ENCODE data around the gene DYNC2H1.

DYNC2H1 gene

DNA sequence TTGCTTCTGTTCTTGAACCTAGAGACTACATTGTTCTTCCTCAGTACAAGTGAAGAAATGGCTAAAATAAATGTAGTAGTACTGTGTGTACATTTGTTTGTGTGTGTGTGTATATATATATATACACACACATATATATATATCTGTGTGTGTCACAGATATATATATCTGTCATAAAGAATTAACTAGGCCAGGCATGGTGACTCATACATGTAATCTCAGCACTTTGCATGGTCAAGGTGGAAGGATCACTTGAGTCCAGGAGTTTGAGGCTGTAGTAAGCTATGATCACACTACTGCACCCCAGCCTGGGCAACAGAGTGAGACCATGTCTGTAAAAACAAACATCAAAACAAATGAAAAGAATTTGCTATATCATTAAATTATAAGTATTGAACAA is 164.8 kb downstream of the DYNC2H1 start:
- Histone ChIP-seq H2AFZ (no peak overlapping the region), H3K4me1 (no peaks in the 10 kb centered on the region), H3K9me3 (ENCODE audit: control insufficient read depth, low read length) (no peaks in the 10 kb centered on the region), H3K4me3 (ENCODE audit: low read depth, low read length) (no peak overlapping the region), H3K9ac (no peak overlapping the region), H3K27ac (no peak overlapping the region), H3K27me3 (ENCODE audit: control insufficient read depth, insufficient read depth, low read length) (no peaks in the 10 kb centered on the region), H3K79me2 (no peaks in the 10 kb centered on the region), H3K36me3 (ENCODE audit: control insufficient read depth, insufficient read depth, low read length) (no peaks in the 10 kb centered on the region), H3K4me2 (ENCODE audit: low read length) (no peak overlapping the region)
- TF ChIP-seq, protein P1, sequence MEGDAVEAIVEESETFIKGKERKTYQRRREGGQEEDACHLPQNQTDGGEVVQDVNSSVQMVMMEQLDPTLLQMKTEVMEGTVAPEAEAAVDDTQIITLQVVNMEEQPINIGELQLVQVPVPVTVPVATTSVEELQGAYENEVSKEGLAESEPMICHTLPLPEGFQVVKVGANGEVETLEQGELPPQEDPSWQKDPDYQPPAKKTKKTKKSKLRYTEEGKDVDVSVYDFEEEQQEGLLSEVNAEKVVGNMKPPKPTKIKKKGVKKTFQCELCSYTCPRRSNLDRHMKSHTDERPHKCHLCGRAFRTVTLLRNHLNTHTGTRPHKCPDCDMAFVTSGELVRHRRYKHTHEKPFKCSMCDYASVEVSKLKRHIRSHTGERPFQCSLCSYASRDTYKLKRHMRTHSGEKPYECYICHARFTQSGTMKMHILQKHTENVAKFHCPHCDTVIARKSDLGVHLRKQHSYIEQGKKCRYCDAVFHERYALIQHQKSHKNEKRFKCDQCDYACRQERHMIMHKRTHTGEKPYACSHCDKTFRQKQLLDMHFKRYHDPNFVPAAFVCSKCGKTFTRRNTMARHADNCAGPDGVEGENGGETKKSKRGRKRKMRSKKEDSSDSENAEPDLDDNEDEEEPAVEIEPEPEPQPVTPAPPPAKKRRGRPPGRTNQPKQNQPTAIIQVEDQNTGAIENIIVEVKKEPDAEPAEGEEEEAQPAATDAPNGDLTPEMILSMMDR (IDR thresholded peaks at IDR 0.05): no peak

DNA sequence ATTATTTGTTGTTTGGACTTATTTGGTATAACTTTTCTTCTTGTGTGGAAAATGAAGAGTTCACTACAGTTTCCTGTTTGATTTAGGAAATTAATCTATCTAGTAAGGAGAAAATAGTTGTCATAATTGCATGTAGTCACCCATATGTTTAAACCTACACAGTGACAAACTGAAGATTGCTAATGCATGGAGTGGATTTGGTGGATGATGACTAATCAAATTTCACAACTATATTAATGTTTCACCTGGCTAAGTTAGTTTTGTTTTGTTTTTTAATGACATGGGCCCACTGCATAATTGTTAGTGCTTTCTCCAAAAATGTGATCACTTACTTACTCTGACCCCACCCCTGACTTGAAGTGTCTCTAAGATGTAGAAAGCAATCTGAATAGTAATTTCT is 170.6 kb downstream of the DYNC2H1 start:
- Histone ChIP-seq H3K27me3 (ENCODE audit: control insufficient read depth, insufficient read depth, low read length) (no peaks in the 10 kb centered on the region), H3K79me2 (no peaks in the 10 kb centered on the region)

DNA sequence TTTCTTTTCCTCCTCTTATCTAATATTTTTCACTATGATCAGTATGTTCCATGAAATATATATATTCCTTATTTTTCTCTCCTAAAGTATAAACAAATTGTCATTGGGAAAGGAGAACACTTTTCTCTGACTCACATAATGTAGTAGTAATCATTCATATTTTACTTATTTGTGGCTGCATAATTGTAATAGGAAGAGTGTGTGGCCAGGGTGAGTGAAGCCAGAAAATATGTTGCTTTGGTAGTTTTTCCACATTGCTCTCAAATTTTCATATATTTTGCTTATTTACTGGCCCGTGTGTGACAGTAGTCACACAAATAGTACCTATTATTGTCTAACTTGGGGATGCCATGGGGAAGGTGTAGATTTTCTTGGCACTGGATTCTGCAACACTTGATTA is 172.1 kb downstream of the DYNC2H1 start:
- H3K79me2 ChIP-seq: no peaks in the 10 kb centered on the region
- H3K9me3 ChIP-seq (ENCODE audit: control insufficient read depth, low read length): no peaks in the 10 kb centered on the region
- no peak overlapping the region for H3K9ac ChIP-seq
- TF ChIP-seq, protein P1 (IDR thresholded peaks at IDR 0.05): no peak
- H2AFZ ChIP-seq: no peak overlapping the region
- no peak overlapping the region for H3K27ac ChIP-seq
- H3K4me2 ChIP-seq (ENCODE audit: low read length): no peak overlapping the region
- no peaks in the 10 kb centered on the region for H3K36me3 ChIP-seq (ENCODE audit: control insufficient read depth, insufficient read depth, low read length)
- H3K27me3 ChIP-seq (ENCODE audit: control insufficient read depth, insufficient read depth, low read length): no peaks in the 10 kb centered on the region
- no peak overlapping the region for H3K4me3 ChIP-seq (ENCODE audit: low read depth, low read length)
- no peaks in the 10 kb centered on the region for H3K4me1 ChIP-seq

More for the DNA sequence above, 170.6 kb downstream of the DYNC2H1 start:
- no peak overlapping the region for H3K27ac ChIP-seq
- TF ChIP-seq, protein P1 (IDR thresholded peaks at IDR 0.05): no peak
- no peaks in the 10 kb centered on the region for H3K4me1 ChIP-seq
- no peak overlapping the region for H3K4me2 ChIP-seq (ENCODE audit: low read length)
- H3K9ac ChIP-seq: no peak overlapping the region
- H3K4me3 ChIP-seq (ENCODE audit: low read depth, low read length): no peak overlapping the region
- no peaks in the 10 kb centered on the region for H3K9me3 ChIP-seq (ENCODE audit: control insufficient read depth, low read length)
- H3K36me3 ChIP-seq (ENCODE audit: control insufficient read depth, insufficient read depth, low read length): no peaks in the 10 kb centered on the region
- H2AFZ ChIP-seq: no peak overlapping the region

DNA sequence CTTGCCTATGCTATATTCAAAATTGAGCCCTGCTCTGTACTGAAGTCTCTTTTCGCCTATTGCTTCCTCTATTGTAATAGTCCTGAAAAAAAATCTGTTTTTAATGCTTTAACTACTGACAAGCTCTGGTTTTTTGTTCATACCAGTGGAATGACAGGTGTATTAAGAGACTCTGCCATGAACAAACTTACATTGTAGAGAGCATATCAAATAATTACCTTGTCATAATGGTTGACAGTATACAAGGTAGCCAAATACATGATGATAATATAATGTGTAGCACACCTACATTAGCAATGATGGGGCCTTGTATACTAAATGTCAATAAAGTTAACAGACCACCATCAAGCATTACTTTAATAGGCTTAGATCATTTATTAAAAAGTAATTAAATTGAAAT is 175.0 kb downstream of the DYNC2H1 start:
- H3K9me3 ChIP-seq (ENCODE audit: control insufficient read depth, low read length): no peaks in the 10 kb centered on the region
- no peak overlapping the region for H3K4me3 ChIP-seq (ENCODE audit: low read depth, low read length)
- H3K79me2 ChIP-seq: no peaks in the 10 kb centered on the region
- H3K9ac ChIP-seq: no peak overlapping the region
- H3K4me1 ChIP-seq: no peaks in the 10 kb centered on the region
- no peak overlapping the region for H3K27ac ChIP-seq
- no peak overlapping the region for H2AFZ ChIP-seq
- no peak overlapping the region for H3K4me2 ChIP-seq (ENCODE audit: low read length)
- no peaks in the 10 kb centered on the region for H3K36me3 ChIP-seq (ENCODE audit: control insufficient read depth, insufficient read depth, low read length)
- TF ChIP-seq, protein P1 (IDR thresholded peaks at IDR 0.05): no peak
- no peaks in the 10 kb centered on the region for H3K27me3 ChIP-seq (ENCODE audit: control insufficient read depth, insufficient read depth, low read length)

DNA sequence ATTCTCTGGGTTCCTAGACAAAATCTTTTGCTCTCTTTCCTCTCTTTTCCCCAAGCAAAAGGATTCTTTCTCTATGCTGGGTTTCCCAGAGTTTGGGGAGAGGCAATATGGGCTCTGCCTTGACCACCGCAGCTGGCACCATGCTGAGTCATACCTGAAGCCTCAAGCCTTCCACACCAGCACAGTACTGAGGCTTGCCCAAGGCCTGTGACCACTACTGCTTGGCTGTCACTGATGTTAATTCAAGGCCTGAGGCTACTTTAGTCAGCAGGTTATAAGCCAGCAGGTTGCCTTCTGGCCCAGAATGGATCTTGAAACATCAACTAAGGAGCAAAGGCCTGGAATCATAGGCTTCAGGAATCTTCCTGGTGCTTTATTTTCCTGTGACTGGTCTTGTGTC is 185.3 kb downstream of the DYNC2H1 start:
- H3K4me2 ChIP-seq (ENCODE audit: low read length): no peak overlapping the region
- no peak overlapping the region for H3K9ac ChIP-seq
- no peak overlapping the region for H3K27ac ChIP-seq
- H3K79me2 ChIP-seq: no peaks in the 10 kb centered on the region
- TF ChIP-seq, protein P1 (IDR thresholded peaks at IDR 0.05): no peak
- no peak overlapping the region for H3K4me3 ChIP-seq (ENCODE audit: low read depth, low read length)
- no peaks in the 10 kb centered on the region for H3K27me3 ChIP-seq (ENCODE audit: control insufficient read depth, insufficient read depth, low read length)
- H3K9me3 ChIP-seq (ENCODE audit: control insufficient read depth, low read length): no peaks in the 10 kb centered on the region
- no peaks in the 10 kb centered on the region for H3K36me3 ChIP-seq (ENCODE audit: control insufficient read depth, insufficient read depth, low read length)
- no peaks in the 10 kb centered on the region for H3K4me1 ChIP-seq
- H2AFZ ChIP-seq: no peak overlapping the region

Measured in parathyroid adenoma (tissue), 2 donors.